Measurements from ENCODE around the gene FCGR1A.
A peak's percentile ranks its signal among the peaks of the same experiment; 100 is the strongest.
"Not testable (repeated sequence)": the region's sequence is repeated elsewhere in the genome, so short reads cannot be mapped to it uniquely, and the experiment has no call there.

Gene FCGR1A

GRCh38 chr1:149782600-149782999 lies at the start of gene FCGR1A:
Gene FCGR1A (plus strand): TSS chr1:149782694. CDS start chr1:149782744, 50 bp downstream.
- not testable (repeated sequence) for DNase-seq

GRCh38 chr1:149732781-149733180 lies 49.7 kb upstream of the FCGR1A start:
- not testable (repeated sequence) for DNase-seq

GRCh38 chr1:149734692-149735091 lies 47.8 kb upstream of the FCGR1A start:
- not testable (repeated sequence) for DNase-seq

- peak in 19 of 56 donors; percentile 0 to 67 (median 21) for DNase-seq
Measured at GRCh38 chr1:149740148-149740581, 42.3 kb upstream of the FCGR1A start.

- DNase-seq, result not testable (repeated sequence)
Measured at GRCh38 chr1:149740590-149741230, 41.8 kb upstream of the FCGR1A start.

GRCh38 chr1:149741914-149742313 lies 40.6 kb upstream of the FCGR1A start:
- not testable (repeated sequence) for DNase-seq

- peak in 1 of 56 donors; percentile 0 for DNase-seq
Measured at GRCh38 chr1:149746463-149747356, 35.8 kb upstream of the FCGR1A start.

GRCh38 chr1:149747359-149748143 lies 34.9 kb upstream of the FCGR1A start:
- DNase-seq, result not testable (repeated sequence)

- not testable (repeated sequence) for DNase-seq
Measured at GRCh38 chr1:149748144-149748500, 34.4 kb upstream of the FCGR1A start.

- not testable (repeated sequence) for DNase-seq
Measured at GRCh38 chr1:149750562-149750961, 31.9 kb upstream of the FCGR1A start.

GRCh38 chr1:149752186-149752585 lies 30.3 kb upstream of the FCGR1A start:
- DNase-seq, result not testable (repeated sequence)

GRCh38 chr1:149753466-149753865 lies 29.0 kb upstream of the FCGR1A start:
- not testable (repeated sequence) for DNase-seq

GRCh38 chr1:149755294-149755693 lies 27.2 kb upstream of the FCGR1A start:
- DNase-seq, result not testable (repeated sequence)

- not testable (repeated sequence) for DNase-seq
Measured at GRCh38 chr1:149762294-149762693, 20.2 kb upstream of the FCGR1A start.

GRCh38 chr1:149764087-149764800 lies 18.2 kb upstream of the FCGR1A start:
- not testable (repeated sequence) for DNase-seq

GRCh38 chr1:149766241-149766640 lies 16.3 kb upstream of the FCGR1A start:
- DNase-seq, result not testable (repeated sequence)

- not testable (repeated sequence) for DNase-seq
Measured at GRCh38 chr1:149769216-149769615, 13.3 kb upstream of the FCGR1A start.

- not testable (repeated sequence) for DNase-seq
Measured at GRCh38 chr1:149770661-149771060, 11.8 kb upstream of the FCGR1A start.

- not testable (repeated sequence) for DNase-seq
Measured at GRCh38 chr1:149771653-149772425, 10.7 kb upstream of the FCGR1A start.
